Trophoblast cell (in vitro differentiated cells and primary cell): ENCODE measurements around the gene CERS1.

Experiments
- DNase-seq, 2 donors: peaks; one replicate each; pipeline ENCODE4 v3.0.0-alpha.2; 2016
- H2AFZ ChIP-seq: 2 replicates; pipeline ENCODE4 v1.6.1; 2013; ENCODE audit warnings: low read length, moderate library complexity, mild to moderate bottlenecking; ENCODE audit not compliant: insufficient read depth, poor library complexity
- H2AK5ac ChIP-seq: 2 replicates; pipeline ENCODE4 v1.6.1; 2013; ENCODE audit warnings: mild to moderate bottlenecking, low read length
- H2BK120ac ChIP-seq: 2 replicates; pipeline ENCODE4 v1.6.1; 2013; ENCODE audit warnings: low read length, mild to moderate bottlenecking, moderate library complexity; ENCODE audit not compliant: insufficient read depth, poor library complexity
- H2BK12ac ChIP-seq: 2 replicates; pipeline ENCODE4 v1.6.1; 2013; ENCODE audit warnings: mild to moderate bottlenecking, low read length, moderate library complexity
- H2BK5ac ChIP-seq: 2 replicates; pipeline ENCODE4 v1.6.1; 2013; ENCODE audit warnings: low read length, low read depth, moderate library complexity, mild to moderate bottlenecking; ENCODE audit not compliant: poor library complexity
- H3K14ac ChIP-seq: 2 replicates; pipeline ENCODE4 v1.6.1; 2013; ENCODE audit warnings: mild to moderate bottlenecking, low read length
- H3K18ac ChIP-seq: 2 replicates; pipeline ENCODE4 v1.6.1; 2013; ENCODE audit warnings: mild to moderate bottlenecking, low read length
- H3K23ac ChIP-seq: 2 replicates; pipeline ENCODE4 v1.6.1; 2013; ENCODE audit warnings: low read length
- H3K27ac ChIP-seq: 2 replicates; pipeline ENCODE4 v1.5.1; 2013; ENCODE audit warnings: low read depth, mild to moderate bottlenecking, inconsistent platforms, low read length, moderate library complexity
- H3K27me3 ChIP-seq: 2 replicates; pipeline ENCODE4 v1.6.1; 2013; ENCODE audit warnings: inconsistent platforms, mild to moderate bottlenecking, low read length, moderate library complexity; ENCODE audit not compliant: insufficient read depth
- H3K36me3 ChIP-seq, 2 experiments: 1 replicate in 1 of 2; 2 replicates in 1 of 2; pipeline ENCODE4 v1.6.1; 2013; ENCODE audit warnings: low read length in 2 of 2, mild to moderate bottlenecking in 2 of 2, moderate library complexity in 1 of 2; ENCODE audit not compliant: insufficient read depth in 2 of 2, control insufficient read depth in 1 of 2
- H3K4ac ChIP-seq: 2 replicates; pipeline ENCODE4 v1.6.1; 2013; ENCODE audit warnings: low read depth, mild to moderate bottlenecking, low read length, moderate library complexity
- H3K4me1 ChIP-seq, 2 experiments: 1 replicate in 1 of 2; 2 replicates in 1 of 2; pipeline ENCODE4 v1.6.1; 2013; ENCODE audit warnings: low read length in 2 of 2, mild to moderate bottlenecking in 2 of 2, moderate library complexity in 1 of 2; ENCODE audit not compliant: insufficient read depth in 2 of 2, control insufficient read depth in 1 of 2
- H3K4me2 ChIP-seq: 2 replicates; pipeline ENCODE4 v1.6.1; 2013; ENCODE audit warnings: inconsistent platforms, mild to moderate bottlenecking, low read length, moderate library complexity
- H3K4me3 ChIP-seq: 2 replicates; pipeline ENCODE4 v1.5.1; 2013; ENCODE audit warnings: mild to moderate bottlenecking, low read depth, low read length, inconsistent platforms
- H3K79me1 ChIP-seq: one replicate; pipeline ENCODE4 v1.6.1; 2013; ENCODE audit warnings: low read length
- H3K79me2 ChIP-seq: 2 replicates; pipeline ENCODE4 v1.6.1; 2013; ENCODE audit warnings: low read length, mild to moderate bottlenecking; ENCODE audit not compliant: control insufficient read depth, insufficient read depth, poor library complexity
- H3K9ac ChIP-seq: 2 replicates; pipeline ENCODE4 v1.6.1; 2013; ENCODE audit warnings: mild to moderate bottlenecking, low read length
- H3K9me3 ChIP-seq: 2 replicates; pipeline ENCODE4 v1.6.1; 2013; ENCODE audit warnings: low read depth, mild to moderate bottlenecking, control low read depth, inconsistent platforms, low read length; ENCODE audit not compliant: insufficient read depth
- H4K12ac ChIP-seq: 2 replicates; pipeline ENCODE4 v1.6.1; 2013; ENCODE audit warnings: low read depth, mild to moderate bottlenecking, low read length, moderate library complexity
- H4K8ac ChIP-seq: 2 replicates; pipeline ENCODE4 v1.6.1; 2013; ENCODE audit warnings: low read depth, mild to moderate bottlenecking, low read length, moderate library complexity
- H4K91ac ChIP-seq: one replicate; pipeline ENCODE4 v1.6.1; 2013; ENCODE audit warnings: low read depth, mild to moderate bottlenecking, low read length, moderate library complexity
- WGBS: extraction: QIAGEN DNeasy Blood & Tissue Kit; methylation state at CpG from one replicate; pipeline ENCODE4 v1.1.7; 2013; ENCODE audit warnings: missing lambda C conversion rate; ENCODE audit not compliant: insufficient read length, insufficient coverage; ENCODE audit errors: extremely low coverage; 5-methylcytosine and 5-hydroxymethylcytosine counted together

The CERS1 gene

DNA sequence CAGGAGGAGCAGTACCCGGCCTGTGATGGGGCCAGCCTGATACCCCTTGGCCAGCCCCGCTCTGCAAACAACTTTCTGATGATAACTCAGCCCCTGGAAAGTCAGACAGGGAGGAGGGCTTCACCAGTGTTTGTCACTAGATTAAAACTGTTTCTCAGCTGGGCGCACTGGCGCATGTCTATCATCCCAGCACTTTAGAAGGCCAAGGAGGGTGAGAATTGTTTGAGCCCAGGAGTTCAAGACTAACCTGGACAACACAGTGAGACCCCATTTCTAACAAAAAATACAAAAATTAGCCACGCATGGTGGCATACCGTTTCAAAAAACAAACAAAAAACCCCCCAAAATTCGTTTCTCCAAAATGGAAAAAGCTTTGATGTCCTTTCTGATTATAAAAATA, 5.5 kb upstream of the CERS1 start:
- H3K27ac ChIP-seq, result no peak overlapping the region
- H3K14ac ChIP-seq, result no peak overlapping the region
- 100% methylated on average over 2 of the region's 7 CpGs for WGBS

DNA sequence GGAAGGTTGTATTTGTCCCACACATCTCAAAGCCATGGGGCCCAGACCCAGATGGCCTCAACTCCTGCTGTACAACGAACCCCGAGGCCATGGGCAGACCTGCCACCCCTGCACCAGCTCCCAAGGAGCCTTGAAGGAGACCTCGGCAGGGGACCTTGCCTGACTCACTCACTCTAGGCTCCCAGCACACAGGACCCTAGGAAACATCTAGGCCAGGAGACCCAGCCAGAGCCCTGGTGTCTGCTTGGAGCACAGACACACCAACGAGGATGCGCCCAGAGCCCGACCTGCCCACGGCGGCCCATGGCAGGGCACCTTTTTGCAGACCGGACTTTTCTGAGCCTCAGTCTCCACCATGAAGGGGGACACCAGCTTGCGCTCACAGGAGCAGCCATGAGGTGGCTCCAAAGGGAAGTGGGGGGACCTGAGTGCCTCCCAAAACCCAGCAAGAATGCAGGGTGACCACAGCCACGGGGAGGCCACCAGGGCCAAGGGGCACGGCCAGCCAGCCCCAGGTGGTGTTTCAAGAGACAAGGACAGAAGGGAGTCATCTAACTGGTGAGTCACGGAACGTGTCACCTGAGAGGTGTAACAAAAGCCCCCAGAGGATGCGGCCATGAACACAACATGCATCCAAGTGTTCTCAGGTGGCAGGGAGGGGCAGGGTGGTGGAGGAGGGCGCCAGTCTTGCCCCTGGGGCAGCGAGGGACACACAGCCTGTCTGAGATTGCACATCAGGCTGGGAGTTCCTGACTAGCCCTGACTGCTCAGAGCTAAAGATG, 4.9 kb upstream of the CERS1 start:
- H3K23ac ChIP-seq, result no peak overlapping the region
- no peak overlapping the region for H3K4me3 ChIP-seq
- H3K9ac ChIP-seq, result no peak overlapping the region
- no peak overlapping the region for H4K91ac ChIP-seq
- H3K14ac ChIP-seq, result no peak overlapping the region
- no peak overlapping the region for H4K12ac ChIP-seq
- H3K9me3 ChIP-seq, result peaks cover 7% of the 10 kb centered on the region
- no peak overlapping the region for H3K4me2 ChIP-seq
- H3K27me3 ChIP-seq, result no peaks in the 10 kb centered on the region
- H4K8ac ChIP-seq, result no peak overlapping the region
- no peak overlapping the region for H2BK12ac ChIP-seq
- no peak overlapping the region for H2BK5ac ChIP-seq
- no peak overlapping the region for H2BK120ac ChIP-seq
- no peak overlapping the region for H2AK5ac ChIP-seq
- no CpG with 5 or more reads among the region's 17 CpGs for WGBS
- H3K79me2 ChIP-seq, result no peaks in the 10 kb centered on the region
- H3K4ac ChIP-seq, result no peak overlapping the region
- peaks cover 7 to 8% of the 10 kb centered on the region in 2 experiments for H3K4me1 ChIP-seq
- H3K36me3 ChIP-seq, result peaks cover 53 to 58% of the 10 kb centered on the region in 2 experiments
- DNase-seq, result no peak
- no peak overlapping the region for H3K27ac ChIP-seq
- H2AFZ ChIP-seq, result no peak overlapping the region
- no peak overlapping the region for H3K18ac ChIP-seq
- no peaks in the 10 kb centered on the region for H3K79me1 ChIP-seq

More for the DNA sequence above, 5.5 kb upstream of the CERS1 start:
- no peaks in the 10 kb centered on the region for H3K79me2 ChIP-seq
- H2AK5ac ChIP-seq, result no peak overlapping the region
- peaks cover 7 to 8% of the 10 kb centered on the region in 2 experiments for H3K4me1 ChIP-seq
- H3K4me2 ChIP-seq, result no peak overlapping the region
- no peak overlapping the region for H4K12ac ChIP-seq
- H3K27me3 ChIP-seq, result no peaks in the 10 kb centered on the region
- H3K9ac ChIP-seq, result no peak overlapping the region
- no peak overlapping the region for H3K18ac ChIP-seq
- H4K91ac ChIP-seq, result no peak overlapping the region
- peaks cover 59 to 64% of the 10 kb centered on the region in 2 experiments for H3K36me3 ChIP-seq
- no peak overlapping the region for H3K23ac ChIP-seq
- H4K8ac ChIP-seq, result no peak overlapping the region
- H2BK12ac ChIP-seq, result no peak overlapping the region
- no peaks in the 10 kb centered on the region for H3K79me1 ChIP-seq
- no peak overlapping the region for H3K4ac ChIP-seq
- H2BK5ac ChIP-seq, result no peak overlapping the region
- no peak overlapping the region for H2BK120ac ChIP-seq
- no peak for DNase-seq
- no peak overlapping the region for H2AFZ ChIP-seq
- H3K9me3 ChIP-seq, result peaks cover 7% of the 10 kb centered on the region
- no peak overlapping the region for H3K4me3 ChIP-seq

DNA sequence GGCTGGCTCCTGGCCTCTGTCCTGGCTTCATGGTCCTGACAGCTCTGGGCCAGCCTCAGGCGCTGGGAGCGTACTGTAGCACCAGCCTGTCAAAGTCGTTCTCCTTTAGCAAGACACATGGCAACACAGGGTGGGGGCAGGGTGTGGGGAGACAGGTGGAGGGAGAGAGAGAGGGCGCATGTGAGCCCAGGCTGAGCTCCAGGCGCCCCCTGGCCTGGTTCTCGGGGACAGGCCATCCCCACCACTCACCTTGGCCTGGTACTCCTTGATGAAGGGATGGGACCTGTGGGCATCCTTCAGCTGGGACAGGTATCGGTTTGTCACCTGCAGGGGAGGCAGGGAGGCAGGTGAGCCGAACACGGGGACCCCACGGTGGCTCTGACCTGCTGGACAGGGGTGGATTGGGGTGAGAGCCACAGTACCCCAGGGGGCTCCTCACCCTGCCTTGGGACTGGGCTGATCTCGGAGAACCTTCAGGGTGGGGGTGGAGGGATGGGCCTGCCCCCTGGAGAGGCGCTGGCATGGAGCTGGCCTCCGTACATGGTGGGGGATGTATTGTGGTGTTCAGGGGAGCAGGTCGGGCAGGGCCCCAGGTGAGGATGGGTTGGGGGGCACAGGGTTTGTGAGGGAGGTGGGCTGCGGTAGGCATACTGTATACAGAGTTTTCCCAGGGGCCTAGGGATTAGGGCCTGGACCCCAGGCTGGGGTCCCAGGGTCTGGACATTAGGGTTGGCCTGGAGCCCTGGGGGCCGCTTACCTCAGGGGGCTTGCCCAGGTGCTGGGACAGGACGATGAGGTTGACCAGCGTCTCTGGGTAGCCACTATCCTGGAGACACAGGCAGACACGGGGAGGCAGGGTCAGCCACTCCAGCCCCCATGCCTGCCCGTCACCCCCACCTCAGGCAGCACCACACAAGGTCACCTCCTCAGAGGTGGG, 3.9 kb upstream of the CERS1 start:
- no peak overlapping the region for H2BK120ac ChIP-seq
- H2AK5ac ChIP-seq, result no peak overlapping the region
- peaks cover 7 to 11% of the 10 kb centered on the region in 2 experiments for H3K4me1 ChIP-seq
- peaks cover 6% of the 10 kb centered on the region for H3K27me3 ChIP-seq
- no peak overlapping the region for H4K8ac ChIP-seq
- H3K9ac ChIP-seq, result no peak overlapping the region
- no peak overlapping the region for H2BK12ac ChIP-seq
- no peak for DNase-seq
- no peak overlapping the region for H3K18ac ChIP-seq
- H2AFZ ChIP-seq, result no peak overlapping the region
- H2BK5ac ChIP-seq, result no peak overlapping the region
- WGBS, result no CpG with 5 or more reads among the region's 20 CpGs
- H3K79me1 ChIP-seq, result peaks cover 2% of the 10 kb centered on the region
- H4K91ac ChIP-seq, result no peak overlapping the region
- no peak overlapping the region for H3K27ac ChIP-seq
- H3K79me2 ChIP-seq, result no peaks in the 10 kb centered on the region
- H4K12ac ChIP-seq, result no peak overlapping the region
- no peak overlapping the region for H3K14ac ChIP-seq
- no peak overlapping the region for H3K4ac ChIP-seq
- peaks cover 9% of the 10 kb centered on the region for H3K9me3 ChIP-seq
- no peak overlapping the region for H3K4me2 ChIP-seq
- H3K4me3 ChIP-seq, result no peak overlapping the region
- no peak overlapping the region for H3K23ac ChIP-seq
- peaks cover 43 to 48% of the 10 kb centered on the region in 2 experiments for H3K36me3 ChIP-seq

DNA sequence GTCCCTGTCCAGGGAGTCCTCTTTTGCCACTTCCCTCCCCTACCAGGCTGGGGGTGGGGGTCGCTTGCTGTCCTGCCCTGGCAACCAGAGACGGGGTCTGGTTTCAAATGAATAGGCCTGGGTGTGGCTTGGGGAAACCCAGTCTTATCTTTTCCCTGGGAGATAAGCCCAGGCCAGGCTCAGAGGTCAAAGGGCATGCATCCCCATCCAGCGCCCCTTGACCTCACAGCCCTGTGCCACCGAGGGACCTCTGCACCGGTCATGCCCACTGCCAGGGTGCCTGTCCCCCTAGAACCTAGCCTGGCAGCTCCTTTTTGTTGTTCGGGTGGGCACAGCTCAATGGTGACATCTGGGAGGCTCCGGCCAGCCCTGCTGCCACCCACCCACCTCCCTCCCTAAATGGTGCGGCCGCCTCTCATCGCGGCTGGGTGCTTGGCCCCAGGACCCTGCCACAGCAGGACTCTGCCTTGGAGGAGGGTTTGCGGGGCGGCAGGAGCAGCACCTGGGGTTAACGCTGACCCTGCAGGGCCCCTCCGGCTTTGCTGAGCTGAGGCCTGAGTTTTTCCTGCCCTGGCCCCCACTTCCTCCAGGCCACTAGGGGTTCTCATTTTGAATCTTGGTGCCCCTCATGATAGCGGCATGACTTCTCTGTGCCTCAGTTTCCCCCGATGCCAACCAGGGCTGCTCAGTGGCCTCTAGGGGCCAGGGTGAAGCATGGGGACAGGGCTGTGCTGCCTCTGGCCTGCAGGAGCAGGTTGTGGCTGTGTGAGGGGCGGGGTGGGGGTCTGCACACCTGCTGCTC, 2.9 kb upstream of the CERS1 start:
- Histone ChIP-seq H3K9ac (no peak overlapping the region), H3K23ac (no peak overlapping the region), H3K27ac (no peak overlapping the region), H2AK5ac (no peak overlapping the region), H2BK120ac (no peak overlapping the region), H3K4me3 (no peak overlapping the region), H3K79me2 (no peaks in the 10 kb centered on the region), H3K4ac (no peak overlapping the region), H3K4me1 (peaks cover 7 to 11% of the 10 kb centered on the region in 2 experiments), H3K27me3 (peaks cover 6% of the 10 kb centered on the region), H2BK5ac (no peak overlapping the region), H3K79me1 (peaks cover 2% of the 10 kb centered on the region), H4K91ac (no peak overlapping the region), H4K8ac (no peak overlapping the region), H4K12ac (no peak overlapping the region), H3K4me2 (no peak overlapping the region), H3K9me3 (peaks cover 9% of the 10 kb centered on the region), H3K36me3 (peaks cover 35 to 38% of the 10 kb centered on the region in 2 experiments), H2BK12ac (no peak overlapping the region), H2AFZ (no peak overlapping the region), H3K14ac (no peak overlapping the region), H3K18ac (no peak overlapping the region)
- no CpG with 5 or more reads among the region's 18 CpGs for WGBS
- no peak for DNase-seq
